Erythroblast (primary cell): ENCODE measurements around the gene SYNM.
A peak's percentile ranks its signal among the peaks of the same experiment; 100 is the strongest.

Source experiments
- DNase-seq, 2 experiments: peaks; one replicate each; lab custom pipeline; 2025; lab: John Stamatoyannopoulos, UW
- GATA1 ChIP-seq: IDR thresholded peaks from 2 replicates; pipeline ENCODE4 v1.6.1; 2011; ENCODE audit warnings: low read depth, mild to moderate bottlenecking, control low read depth, low read length, moderate library complexity
- POLR2A ChIP-seq: IDR thresholded peaks from 2 replicates; pipeline ENCODE4 v1.6.1; 2011; ENCODE audit warnings: mild to moderate bottlenecking, low read length

SYNM gene

DNA sequence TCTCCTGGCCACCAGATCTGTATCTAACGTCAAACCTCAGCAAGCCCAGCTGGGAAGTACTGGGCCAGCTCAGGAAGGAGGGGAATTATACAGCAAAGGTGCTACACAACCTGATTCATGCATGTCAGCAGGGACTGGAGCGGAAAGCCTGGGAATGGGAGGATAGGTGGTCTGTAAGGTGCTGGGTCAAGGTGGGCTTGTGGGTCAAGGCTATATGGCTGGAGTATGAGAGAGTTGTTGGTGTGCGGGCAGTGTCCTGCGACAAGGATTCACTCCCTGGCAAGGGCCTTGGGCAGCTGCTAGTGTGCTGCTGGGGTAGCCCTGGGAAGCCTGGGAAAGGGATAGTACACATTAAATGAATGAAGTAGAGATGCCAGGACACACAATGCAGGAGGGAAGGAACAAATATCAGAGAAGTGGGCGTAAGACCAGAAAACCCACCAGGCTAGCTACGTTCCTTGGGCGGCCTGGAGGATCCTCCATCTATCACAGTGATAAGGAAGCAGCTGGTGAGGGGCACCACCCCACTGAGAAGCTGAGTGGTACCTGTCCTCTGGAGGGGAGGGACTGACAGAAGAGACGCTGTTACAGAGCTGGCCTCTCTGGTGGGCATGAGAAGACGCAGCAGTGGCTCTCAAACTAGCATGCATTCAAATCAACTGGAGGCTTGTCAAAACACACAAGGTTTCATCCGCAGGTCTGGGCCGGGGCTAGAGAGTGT is 8.5 kb upstream of the SYNM start:
- DNase-seq: no peak
- TF ChIP-seq GATA1: no peak
- TF ChIP-seq POLR2A: no peak

DNA sequence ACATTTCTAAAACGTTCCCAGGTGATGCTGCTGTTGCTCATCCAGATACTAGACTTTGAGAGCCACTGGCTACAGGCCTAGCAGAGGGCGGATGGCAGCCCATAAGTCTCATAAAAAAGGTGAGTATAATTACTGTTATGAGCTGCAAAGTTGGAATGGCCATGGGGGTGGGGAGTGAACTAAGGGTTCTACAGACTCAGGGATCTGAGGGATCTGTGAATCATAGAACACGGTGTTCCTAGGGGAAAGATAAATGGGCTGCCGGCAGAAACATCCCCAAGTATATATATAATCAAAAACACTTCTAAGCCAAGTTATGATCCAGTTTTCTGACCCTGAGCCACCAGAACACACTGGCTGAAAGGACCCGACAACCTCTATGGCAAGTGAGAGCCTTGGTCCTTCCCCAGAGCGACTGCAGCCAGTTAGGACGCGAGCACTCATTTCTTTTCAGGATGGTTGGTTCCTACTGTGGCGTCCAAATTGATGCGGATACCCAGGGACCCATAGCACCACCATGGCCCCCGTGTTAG is 7.9 kb upstream of the SYNM start:
- no peak for DNase-seq
- TF ChIP-seq POLR2A (no peak), GATA1 (no peak)

DNA sequence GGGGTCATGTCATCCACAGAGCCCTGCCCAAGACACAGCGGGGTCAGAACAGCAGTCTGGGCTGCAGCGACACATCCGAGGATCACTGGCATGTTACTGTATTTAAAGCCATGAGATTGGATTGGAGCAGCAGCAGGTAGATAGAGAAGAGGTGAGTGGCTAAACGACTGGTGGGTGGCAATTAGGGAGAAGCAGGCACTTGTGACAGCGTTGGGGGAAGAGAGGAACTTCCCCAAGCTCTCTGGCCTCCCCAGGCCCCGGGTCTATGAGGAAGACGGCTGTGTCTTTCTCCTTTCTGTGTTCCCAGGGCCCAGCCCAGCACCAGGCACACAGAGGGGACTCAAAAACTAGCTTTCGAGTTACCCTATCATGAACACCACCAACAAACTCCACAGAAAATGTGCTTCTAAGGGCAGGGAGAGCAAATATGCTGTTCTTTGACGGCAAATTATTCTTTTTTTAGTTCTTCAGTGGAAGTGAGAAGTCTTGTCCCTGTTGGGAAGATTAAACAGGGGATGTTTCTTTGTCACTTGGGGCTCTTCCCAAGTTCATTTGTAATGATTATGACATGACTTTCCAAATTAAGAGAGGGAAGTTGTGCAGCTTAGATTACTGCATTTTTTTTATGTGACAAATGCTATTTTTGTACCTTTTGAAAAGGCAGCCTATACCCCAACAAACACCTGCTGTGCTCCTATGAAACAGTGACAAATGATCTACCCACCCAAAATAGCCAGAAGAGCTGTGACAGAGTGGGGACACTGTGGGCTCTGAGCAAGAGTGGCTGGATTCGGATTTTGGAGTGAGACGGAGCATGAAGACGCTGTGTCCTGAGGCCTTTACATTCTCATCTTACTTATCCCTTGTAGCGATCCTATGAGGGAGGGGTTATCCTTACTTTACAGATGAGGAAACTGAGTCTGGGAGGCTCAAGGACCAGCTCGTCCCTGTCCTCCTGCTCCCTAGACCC is 7.2 kb upstream of the SYNM start:
- DNase-seq: no peak
- TF ChIP-seq GATA1 (no peak), POLR2A (no peak)

DNA sequence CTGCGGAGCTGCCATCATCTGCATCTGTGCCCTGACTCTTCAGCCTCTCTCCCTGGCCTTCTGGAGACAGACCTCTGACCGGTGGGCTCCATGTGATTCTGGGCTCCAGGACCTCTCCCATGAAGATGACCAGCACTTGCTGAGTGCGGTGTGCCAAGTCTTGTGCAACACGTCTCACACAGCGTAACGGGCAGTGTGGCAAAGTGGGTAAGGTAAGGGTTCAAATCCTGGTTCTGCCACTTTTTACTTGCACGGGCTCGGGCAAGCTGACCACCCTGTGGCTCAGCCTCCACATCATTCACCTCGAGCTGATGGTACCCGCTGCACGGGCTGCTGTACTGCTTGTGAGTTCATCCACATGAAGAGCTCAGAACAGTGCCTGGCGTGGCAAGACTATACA is 6.5 kb upstream of the SYNM start:
- TF ChIP-seq GATA1 (no peak), POLR2A (no peak)
- DNase-seq: no peak

DNA sequence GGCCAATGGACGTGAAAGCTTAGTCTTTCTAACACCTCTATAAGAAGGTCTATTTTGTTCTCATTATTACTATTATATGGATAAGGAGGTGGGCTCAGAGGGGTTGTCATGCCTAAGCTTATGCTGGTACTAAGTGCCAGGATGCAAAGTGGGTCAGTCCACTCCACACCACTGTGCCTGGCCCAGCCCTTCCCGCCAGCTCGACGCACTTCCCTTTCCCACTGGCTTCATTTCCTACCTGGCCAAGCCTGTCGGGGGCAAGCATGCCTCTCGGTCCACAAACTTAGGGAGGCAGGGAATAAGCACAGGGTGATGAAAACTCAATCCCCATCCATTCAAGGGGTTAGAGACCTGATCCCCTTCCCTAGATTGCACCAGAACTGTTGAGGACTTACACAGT is 5.9 kb upstream of the SYNM start:
- DNase-seq: no peak

DNA sequence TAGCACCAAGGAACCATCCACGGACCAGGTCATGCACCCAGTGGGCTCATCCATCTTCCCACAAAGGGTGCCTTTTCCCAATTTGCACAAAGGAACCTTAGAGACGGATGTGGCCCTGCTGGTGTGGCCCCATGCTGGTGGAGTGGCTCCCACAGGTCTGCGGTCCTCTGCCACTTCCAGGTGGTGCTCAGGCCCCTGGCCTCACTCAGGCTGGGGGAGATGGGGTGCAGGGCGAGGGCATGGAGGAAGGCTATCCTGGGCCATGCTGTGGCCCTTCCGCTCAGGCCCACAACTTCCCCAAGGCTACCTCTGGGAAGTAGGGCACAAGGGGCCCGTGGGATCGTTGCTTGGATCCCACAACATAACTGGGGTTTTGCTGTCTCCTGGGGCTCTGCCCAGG is 5.2 kb upstream of the SYNM start:
- no peak for DNase-seq
- no peak for TF ChIP-seq GATA1

More for the DNA sequence above, 5.9 kb upstream of the SYNM start:
- TF ChIP-seq GATA1: no peak
- no peak for TF ChIP-seq POLR2A

DNA sequence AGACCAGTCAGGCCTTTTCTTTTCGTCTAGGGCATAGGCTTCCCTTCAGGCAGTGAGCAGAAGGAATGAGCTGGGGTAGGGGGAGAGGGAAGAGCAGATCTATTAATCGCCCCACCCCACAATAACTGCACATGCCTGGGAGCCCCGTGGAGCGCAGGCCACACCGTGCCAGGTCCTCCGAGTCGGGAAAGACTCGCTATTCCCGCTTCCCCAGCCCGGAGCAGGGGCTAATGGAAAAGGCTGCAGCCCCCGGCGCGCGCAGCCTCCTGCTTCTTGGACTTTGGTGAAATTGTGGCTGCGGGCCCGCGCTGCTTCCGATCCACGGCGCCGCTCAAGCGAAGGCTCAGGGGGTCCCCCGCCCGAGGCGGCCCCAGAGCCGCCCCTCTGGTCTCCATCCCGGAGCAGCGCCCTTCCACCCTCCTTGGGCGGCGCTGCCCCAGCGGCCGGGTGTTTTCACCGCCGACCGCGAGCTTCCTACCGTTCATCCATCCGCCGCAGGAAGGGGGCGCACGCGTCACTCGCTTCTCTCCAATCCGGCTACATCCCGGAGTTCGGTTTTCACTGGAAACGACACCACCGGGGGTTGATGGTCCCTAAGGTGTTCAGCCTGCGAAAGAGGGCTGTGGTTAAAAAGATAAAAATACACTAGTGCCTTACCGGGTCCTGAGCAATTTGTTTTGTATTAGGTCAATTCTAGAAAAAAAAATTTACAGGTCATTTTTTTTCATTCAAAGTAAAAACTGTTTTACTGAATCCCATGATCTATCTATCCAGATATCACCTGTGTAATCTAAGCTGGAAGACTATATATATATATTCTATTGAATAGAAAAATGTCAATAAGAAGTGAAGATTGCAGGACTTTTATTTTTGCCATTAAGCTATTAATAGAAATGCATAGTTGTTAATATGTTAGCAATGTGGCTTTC is 4.4 kb upstream of the SYNM start:
- peak; percentile 44 to 60 for DNase-seq
- TF ChIP-seq POLR2A (no peak), GATA1 (no peak)

DNA sequence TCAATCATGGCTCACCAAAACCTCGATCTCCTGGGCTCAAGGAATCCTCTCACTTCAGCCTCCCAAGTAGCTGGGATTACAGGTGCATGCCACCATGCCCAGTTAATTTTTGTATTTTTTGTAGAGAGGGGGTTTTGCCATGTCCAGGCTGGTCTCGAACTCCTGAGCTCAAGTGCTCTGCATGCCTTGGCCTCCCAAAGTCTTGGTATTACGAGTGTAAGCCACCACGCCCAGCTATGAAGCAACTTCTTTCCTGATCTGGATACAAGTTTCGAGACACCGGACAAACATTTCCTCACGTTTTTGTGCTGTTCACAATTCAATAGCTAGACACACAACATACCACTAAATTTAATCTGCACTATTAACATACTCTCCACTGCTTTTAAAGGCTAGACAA is 3.4 kb upstream of the SYNM start:
- TF ChIP-seq GATA1 (no peak), POLR2A (no peak)

DNA sequence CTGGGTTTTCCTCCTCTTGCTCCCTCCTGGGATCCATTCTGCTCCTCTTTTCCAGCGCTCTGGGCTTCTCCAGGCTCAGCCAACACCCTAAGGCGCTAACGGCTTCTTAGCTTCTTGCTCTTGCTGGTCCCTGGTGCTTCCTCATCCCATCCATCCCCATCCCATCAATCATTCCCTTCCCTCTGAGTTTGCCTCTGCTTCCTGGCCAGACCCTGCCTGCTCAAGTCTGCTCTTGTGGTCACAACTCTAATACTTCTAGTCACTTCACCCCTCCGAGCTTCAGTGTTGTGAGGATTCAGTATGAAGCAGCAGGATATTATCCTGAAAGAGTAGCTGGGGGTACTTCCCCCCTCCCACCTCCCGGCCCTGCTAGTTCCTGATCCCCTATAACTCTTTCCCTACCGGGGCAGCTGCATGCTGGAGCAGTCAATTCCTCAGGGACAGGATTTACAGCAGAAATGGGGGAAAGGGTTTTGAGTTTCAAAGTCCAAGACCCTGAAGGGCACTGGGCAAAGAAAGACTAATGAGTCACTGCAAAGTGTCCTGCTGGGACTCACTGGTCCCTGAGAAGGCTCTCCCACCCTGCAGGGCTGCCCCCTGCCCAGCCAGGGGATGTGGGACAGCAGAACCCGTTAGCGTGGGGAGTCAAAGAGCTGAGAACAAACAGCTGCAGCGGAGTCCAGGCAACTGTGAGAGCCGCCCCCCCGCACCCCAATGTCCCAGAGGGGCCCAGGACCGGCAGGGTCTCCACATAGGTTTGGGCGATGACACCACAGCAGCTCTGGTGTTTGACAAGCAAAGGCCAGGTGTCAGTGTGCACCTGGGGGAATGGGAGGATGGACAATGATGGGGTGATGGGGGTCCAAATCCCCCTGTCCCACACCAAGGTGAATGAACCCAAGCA is 2.3 kb upstream of the SYNM start:
- DNase-seq: no peak
- no peak for TF ChIP-seq POLR2A

More for the DNA sequence above, 3.4 kb upstream of the SYNM start:
- no peak for DNase-seq

DNA sequence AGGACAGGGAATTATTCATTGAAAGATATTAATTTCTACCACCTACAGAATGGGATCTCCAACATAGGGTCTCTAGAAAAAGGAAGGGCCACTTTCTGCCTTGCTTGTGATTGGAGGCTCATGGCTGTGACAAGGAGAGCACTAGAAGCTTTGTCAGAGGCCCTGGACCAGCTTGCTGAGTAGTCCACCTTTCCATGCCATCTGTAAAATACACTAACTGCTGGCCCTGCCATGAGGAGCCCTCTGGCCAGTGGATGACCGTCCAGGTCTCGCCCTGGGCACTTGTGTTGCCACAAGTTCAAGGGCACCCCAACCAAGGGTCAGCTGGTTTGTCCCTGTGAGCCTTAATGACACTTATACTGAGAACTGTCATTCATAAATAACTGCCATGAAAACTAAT is 1.6 kb upstream of the SYNM start:
- DNase-seq: no peak
- TF ChIP-seq GATA1 (no peak), POLR2A (no peak)

DNA sequence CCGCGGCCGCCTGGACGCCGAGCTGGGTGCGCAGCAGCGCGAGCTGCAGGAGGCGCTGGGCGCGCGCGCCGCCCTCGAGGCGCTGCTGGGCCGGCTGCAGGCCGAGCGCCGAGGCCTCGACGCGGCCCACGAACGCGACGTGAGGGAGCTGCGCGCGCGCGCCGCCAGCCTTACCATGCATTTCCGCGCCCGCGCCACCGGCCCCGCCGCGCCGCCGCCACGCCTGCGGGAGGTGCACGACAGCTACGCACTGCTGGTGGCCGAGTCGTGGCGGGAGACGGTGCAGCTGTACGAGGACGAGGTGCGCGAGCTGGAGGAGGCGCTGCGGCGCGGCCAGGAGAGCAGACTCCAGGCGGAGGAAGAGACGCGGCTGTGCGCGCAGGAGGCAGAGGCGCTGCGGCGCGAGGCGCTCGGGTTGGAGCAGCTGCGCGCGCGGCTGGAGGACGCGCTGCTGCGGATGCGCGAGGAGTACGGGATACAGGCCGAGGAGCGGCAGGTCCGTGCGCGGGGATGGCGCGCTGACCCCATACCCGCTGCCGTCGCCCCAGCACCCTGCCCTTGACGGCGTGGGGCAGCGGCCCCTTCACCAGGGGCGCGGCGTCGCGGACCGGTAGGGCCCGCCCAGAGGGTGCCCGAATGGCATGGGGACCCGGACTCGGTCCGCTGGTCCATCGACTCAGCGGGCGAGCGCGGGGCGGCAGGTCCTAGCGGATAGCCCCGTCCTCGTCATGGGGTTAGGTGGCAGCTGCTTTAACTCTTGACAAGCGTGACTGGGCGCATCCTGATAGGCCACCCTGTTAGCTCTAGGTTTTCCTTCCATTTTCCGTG is 848 bp downstream of the SYNM start:
- DNase-seq: peak; percentile 36 to 51
- TF ChIP-seq GATA1 (no peak), POLR2A (no peak)
